B cell (primary cell): ENCODE data around the gene TACR3. TPM values are rescaled to one million over a fixed set of nuclear protein-coding genes. Genes with fewer than 3 reads are reported as not detected.

Experiments
- ATAC-seq: fragments of 200-7000 bp; cut with Tn5 transposase; one replicate; pipeline ENCODE4 v1.10.0; 2021; ENCODE audit warnings: low read depth, mild to moderate bottlenecking, moderate number of reproducible peaks, moderate library complexity
- CTCF ChIA-PET: fragments of 350-600 bp; sonication (Branson Sonifier 250); formaldehyde crosslinking; loops from one replicate; lab custom pipeline; 2021; ENCODE audit warnings: antibody characterized with exemption, inconsistent platforms; lab: Charles Lee
- POLR2A ChIA-PET: fragments of 350-600 bp; sonication (Branson Sonifier 250); formaldehyde crosslinking; loops from one replicate; lab custom pipeline; 2021; ENCODE audit warnings: antibody characterized with exemption; lab: Charles Lee
- DNase-seq: peaks from one replicate; pipeline ENCODE4 v3.0.0; 2013
- H2AFZ ChIP-seq: 2 replicates; pipeline ENCODE4 v1.6.1; 2012; ENCODE audit warnings: mild to moderate bottlenecking, low read depth, low read length; ENCODE audit not compliant: insufficient read depth, poor library complexity, severe bottlenecking
- H3K27ac ChIP-seq, 2 donors: 1 replicate in 1 of 2; 2 replicates in 1 of 2; pipeline ENCODE4 v1.5.1; 2012 to 2013; ENCODE audit warnings: low read length in 2 of 2, mild to moderate bottlenecking in 2 of 2, moderate library complexity in 1 of 2
- H3K27me3 ChIP-seq, 4 experiments: fragments of 200-600 bp in 1 of 4; sonication (generic) in 1 of 4; replicated peaks in 1 of 4; 1 replicate in 2 of 4; 2 replicates in 2 of 4; pipeline versions ENCODE4 v1.6.1 to v1.7.0; 2013 to 2016; ENCODE audit warnings: low read length in 3 of 4, mild to moderate bottlenecking in 2 of 4, mixed read lengths in 1 of 4, moderate library complexity in 1 of 4; ENCODE audit not compliant: insufficient read depth in 4 of 4, control insufficient read depth in 3 of 4; ENCODE audit errors: control extremely low read depth in 1 of 4
- H3K36me3 ChIP-seq, 2 experiments: replicated peaks in 1 of 2; 1 replicate in 1 of 2; 2 replicates in 1 of 2; pipeline versions ENCODE4 v1.6.1 to v1.7.1; 2013; ENCODE audit warnings: low read length in 1 of 2; ENCODE audit not compliant: insufficient read depth in 2 of 2, control insufficient read depth in 1 of 2; ENCODE audit errors: control extremely low read depth in 1 of 2, extremely low read depth in 1 of 2
- H3K4me1 ChIP-seq, 2 donors: fragments of 200-600 bp in 1 of 2; sonication (generic) in 1 of 2; 1 replicate in 1 of 2; 2 replicates in 1 of 2; pipeline versions ENCODE4 v1.5.1 to v1.6.1; 2013 to 2017; ENCODE audit warnings: low read length in 2 of 2; ENCODE audit not compliant: control insufficient read depth in 2 of 2, insufficient read depth in 2 of 2
- H3K4me2 ChIP-seq: replicated peaks from 2 replicates; pipeline ENCODE3; 2012; ENCODE audit warnings: mild to moderate bottlenecking, low read depth, low read length; ENCODE audit not compliant: poor library complexity, severe bottlenecking
- H3K4me3 ChIP-seq, 5 experiments: fragments of 200-600 bp in 1 of 5; sonication (generic) in 1 of 5; 1 replicate in 3 of 5; 2 replicates in 2 of 5; pipeline versions ENCODE4 v1.5.1 to v1.7.0; 2011 to 2016; ENCODE audit warnings: low read length in 4 of 5, mild to moderate bottlenecking in 4 of 5, low read depth in 2 of 5, control low read depth in 1 of 5, moderate library complexity in 1 of 5; ENCODE audit not compliant: insufficient read depth in 1 of 5; ENCODE audit errors: control extremely low read depth in 1 of 5, extremely low read depth in 1 of 5
- H3K79me2 ChIP-seq: fragments of 200-600 bp; sonication (generic); one replicate; pipeline ENCODE4 v1.6.0; 2016; ENCODE audit warnings: low read length; ENCODE audit not compliant: control insufficient read depth, insufficient read depth
- H3K9ac ChIP-seq: fragments of 200-600 bp; sonication (generic); 2 replicates; pipeline ENCODE4 v1.6.1; 2017; ENCODE audit warnings: mild to moderate bottlenecking, low read length, moderate library complexity
- H3K9me3 ChIP-seq, 3 donors: one replicate each; pipeline versions ENCODE4 v1.6.1 to v1.7.1; 2013; ENCODE audit warnings: low read length in 2 of 3; ENCODE audit not compliant: control insufficient read depth in 2 of 3, insufficient read depth in 1 of 3; ENCODE audit errors: control extremely low read depth in 1 of 3
- H4K20me1 ChIP-seq: 2 replicates; pipeline ENCODE4 v1.6.0; 2012; ENCODE audit warnings: mild to moderate bottlenecking, low read length; ENCODE audit not compliant: insufficient read depth, control insufficient read depth, poor library complexity, severe bottlenecking
- H3K27ac Mint-ChIP-seq: one replicate; pipeline ENCODE4 v1.8.0; 2021; ENCODE audit warnings: mixed read lengths
- H3K27me3 Mint-ChIP-seq: one replicate; pipeline ENCODE4 v1.8.0; 2021; ENCODE audit warnings: mixed read lengths
- H3K4me1 Mint-ChIP-seq: one replicate; pipeline ENCODE4 v1.8.0; 2021; ENCODE audit warnings: mixed read lengths
- H3K4me3 Mint-ChIP-seq: one replicate; pipeline ENCODE4 v1.8.0; 2021; ENCODE audit warnings: mixed read lengths
- H3K9me3 Mint-ChIP-seq: one replicate; pipeline ENCODE4 v1.8.0; 2022; ENCODE audit warnings: mixed read lengths; ENCODE audit not compliant: insufficient read depth
- CTCF ChIP-seq: fragments of 200-600 bp; IDR thresholded peaks from one replicate; pipeline ENCODE4 v1.8.0; 2022; ENCODE audit warnings: antibody characterized with exemption, mild to moderate bottlenecking
- EZH2 ChIP-seq: IDR thresholded peaks from 2 replicates; pipeline ENCODE4 v1.6.1; 2012; ENCODE audit warnings: borderline replicate concordance, low read depth, mild to moderate bottlenecking, moderate library complexity, low read length; ENCODE audit not compliant: insufficient read depth, poor library complexity, severe bottlenecking
- WGBS: methylation state at CpG from one replicate; pipeline ENCODE4 v1.1.5; 2013; ENCODE audit warnings: missing lambda C conversion rate; ENCODE audit not compliant: insufficient coverage; 5-methylcytosine and 5-hydroxymethylcytosine counted together
- intact Hi-C: fragments of 100-400 bp; cut with micrococcal nuclease; formaldehyde crosslinking; loops from one replicate; pipeline ENCODE4 v1.10.0; 2022
- polyA plus RNA-seq: library from polyadenylated mRNA; depleted of rRNA; stranded (reverse); fragments of >200 nt; gene quantifications from 2 replicates; pipeline ENCODE4 v1.2.3, GENCODE V29; 2012
- total RNA-seq, 2 donors: library from RNA; stranded (reverse); fragments of 120-200 nt in 1 of 2; gene quantifications; 1 replicate in 1 of 2; 2 replicates in 1 of 2; pipeline versions ENCODE4 v1.2.3 to v1.2.4, GENCODE V29; 2013 to 2022

The TACR3 gene
- total and polyA plus RNA-seq, 2 donors (not counting 1 experiment from before 2014, with no cell fraction given): not detected

GRCh38 chr4:103664436-103665075, 55.2 kb downstream of the TACR3 start:
- no peak overlapping the region for H3K4me2 ChIP-seq
- H3K79me2 ChIP-seq: no peaks in the 10 kb centered on the region
- DNase-seq (no peak), ATAC-seq (no peak)
- H3K4me3 Mint-ChIP-seq: no peak overlapping the region
- H3K9me3 ChIP-seq: no peaks in the 10 kb centered on the region
- TF ChIP-seq CTCF (no peak), EZH2 (no peak)
- H3K4me3 ChIP-seq: no peak overlapping the region
- H3K9me3 Mint-ChIP-seq: peaks cover 3% of the 10 kb centered on the region
- H3K27me3 Mint-ChIP-seq: no peaks in the 10 kb centered on the region
- H3K27me3 ChIP-seq: no peaks in the 10 kb centered on the region
- no peaks in the 10 kb centered on the region for H3K4me1 Mint-ChIP-seq
- POLR2A ChIA-PET: no interaction called here
- H3K4me1 ChIP-seq: no peaks in the 10 kb centered on the region
- no peaks in the 10 kb centered on the region for H4K20me1 ChIP-seq
- H3K27ac Mint-ChIP-seq: no peak overlapping the region
- no peaks in the 10 kb centered on the region for H3K36me3 ChIP-seq
- no peak overlapping the region for H2AFZ ChIP-seq
- WGBS: 100% methylated on average over 1 of the region's 2 CpGs
- no peak overlapping the region for H3K27ac ChIP-seq
- CTCF ChIA-PET: no interaction called here
- intact Hi-C loops: no loop called here
- no peak overlapping the region for H3K9ac ChIP-seq

- ChIA-PET CTCF (no interaction called here), POLR2A (no interaction called here)
- H3K9me3 ChIP-seq: no peaks in the 10 kb centered on the region
- H4K20me1 ChIP-seq: no peaks in the 10 kb centered on the region
- no peak overlapping the region for H3K4me2 ChIP-seq
- H3K9me3 Mint-ChIP-seq: no peaks in the 10 kb centered on the region
- no peak overlapping the region for H3K4me3 Mint-ChIP-seq
- no peaks in the 10 kb centered on the region for H3K79me2 ChIP-seq
- DNase-seq (no peak), ATAC-seq (no peak)
- H3K36me3 ChIP-seq: no peaks in the 10 kb centered on the region
- no peak overlapping the region for H3K27ac ChIP-seq
- H3K4me1 ChIP-seq: no peaks in the 10 kb centered on the region
- H3K4me3 ChIP-seq: no peak overlapping the region
- no peak for TF ChIP-seq EZH2
- TF ChIP-seq CTCF: no peak
- H3K27me3 ChIP-seq: no peaks in the 10 kb centered on the region
- no peaks in the 10 kb centered on the region for H3K4me1 Mint-ChIP-seq
- no peaks in the 10 kb centered on the region for H3K27me3 Mint-ChIP-seq
- H2AFZ ChIP-seq: no peak overlapping the region
- H3K9ac ChIP-seq: no peak overlapping the region
- intact Hi-C loops: no loop called here
- no peak overlapping the region for H3K27ac Mint-ChIP-seq
These were observed 71.2 kb downstream of the TACR3 start for GRCh38 chr4:103648541-103648940.
